T-helper 9 cell (primary cell): ENCODE results near the gene RNF103.
"Not testable (repeated sequence)": the region's sequence is repeated elsewhere in the genome, so short reads cannot be mapped to it uniquely, and the experiment has no call there.

Experiments
- DNase-seq: peaks from one replicate; pipeline ENCODE4 v3.0.0-alpha.2; 2020
- total RNA-seq, 2 donors: gene quantifications; one replicate each; lab custom pipeline; 2026; lab: John Stamatoyannopoulos, UW

RNF103 gene
- total RNA-seq = 41.6 to 64.0 reads per million in 2 donors

GRCh38 chr2:86623494-86624266 lies at the start of gene RNF103:
RNF103 (minus strand) TSS chr2:86623865; CDS start chr2:86622886, 979 bp downstream.
- DNase-seq = peak; percentile 92

GRCh38 chr2:86673011-86673410 lies 49.3 kb upstream of the RNF103 start:
- no peak for DNase-seq

GRCh38 chr2:86672027-86672545 lies 48.4 kb upstream of the RNF103 start:
- no peak for DNase-seq

GRCh38 chr2:86671337-86671981 lies 47.8 kb upstream of the RNF103 start:
- DNase-seq = no peak

GRCh38 chr2:86669323-86669722 lies 45.7 kb upstream of the RNF103 start:
- not testable (repeated sequence) for DNase-seq

GRCh38 chr2:86661333-86661732 lies 37.7 kb upstream of the RNF103 start:
- DNase-seq = no peak

- no peak for DNase-seq
These were observed 26.5 kb upstream of the RNF103 start for GRCh38 chr2:86650188-86650587.

GRCh38 chr2:86649119-86649947 lies 25.7 kb upstream of the RNF103 start:
- no peak for DNase-seq

- DNase-seq = no peak
These were observed 25.0 kb upstream of the RNF103 start for GRCh38 chr2:86648681-86649080.

- no peak for DNase-seq
These were observed 23.2 kb upstream of the RNF103 start for GRCh38 chr2:86646865-86647264.

GRCh38 chr2:86646329-86646728 lies 22.7 kb upstream of the RNF103 start:
- no peak for DNase-seq

GRCh38 chr2:86645752-86646151 lies 22.1 kb upstream of the RNF103 start:
- no peak for DNase-seq

- no peak for DNase-seq
These were observed 15.0 kb upstream of the RNF103 start for GRCh38 chr2:86638712-86639111.

GRCh38 chr2:86636842-86637241 lies 13.2 kb upstream of the RNF103 start:
- no peak for DNase-seq

- DNase-seq = no peak
These were observed 10.7 kb upstream of the RNF103 start for GRCh38 chr2:86634352-86634751.

- DNase-seq = no peak
These were observed 9.5 kb upstream of the RNF103 start for GRCh38 chr2:86633155-86633651.

- DNase-seq = no peak
These were observed 9.0 kb upstream of the RNF103 start for GRCh38 chr2:86632672-86633071.

GRCh38 chr2:86631846-86632485 lies 8.3 kb upstream of the RNF103 start:
- no peak for DNase-seq

- DNase-seq = no peak
These were observed 4.4 kb upstream of the RNF103 start for GRCh38 chr2:86628091-86628522.

- no peak for DNase-seq
These were observed 3.9 kb upstream of the RNF103 start for GRCh38 chr2:86627550-86627949.

- DNase-seq = no peak
These were observed 1.4 kb upstream of the RNF103 start for GRCh38 chr2:86625096-86625495.

GRCh38 chr2:86624267-86624547 lies 542 bp upstream of the RNF103 start:
- DNase-seq = no peak

- DNase-seq = peak; percentile 16
These were observed 597 bp downstream of the RNF103 start for GRCh38 chr2:86623043-86623493.
